Renal cortical epithelial cell (primary cell): ENCODE data around the gene NHLRC4. TPM values are rescaled to one million over a fixed set of nuclear protein-coding genes. Genes with fewer than 3 reads are reported as not detected.
"Not testable (repeated sequence)": the region's sequence is repeated elsewhere in the genome, so short reads cannot be mapped to it uniquely, and the experiment has no call there.

ENCODE experiments used
- DNase-seq: peaks from one replicate; pipeline ENCODE4 v3.0.0-alpha.2; 2011; ENCODE audit warnings: low read depth
- total RNA-seq: library from RNA; depleted of rRNA; stranded (reverse); fragments of >200 nt; gene quantifications from 2 replicates; pipeline ENCODE4 v1.2.3, GENCODE V29; 2014

The NHLRC4 gene
- total RNA-seq, 1 donor from 2014 or later, result 0.85 TPM

- not testable (repeated sequence) for DNase-seq
Measured at GRCh38 chr16:597655-598054, 30.9 kb downstream of the NHLRC4 start.

GRCh38 chr16:598823-599739 is 32.3 kb downstream of the NHLRC4 start:
- no peak for DNase-seq

DNA sequence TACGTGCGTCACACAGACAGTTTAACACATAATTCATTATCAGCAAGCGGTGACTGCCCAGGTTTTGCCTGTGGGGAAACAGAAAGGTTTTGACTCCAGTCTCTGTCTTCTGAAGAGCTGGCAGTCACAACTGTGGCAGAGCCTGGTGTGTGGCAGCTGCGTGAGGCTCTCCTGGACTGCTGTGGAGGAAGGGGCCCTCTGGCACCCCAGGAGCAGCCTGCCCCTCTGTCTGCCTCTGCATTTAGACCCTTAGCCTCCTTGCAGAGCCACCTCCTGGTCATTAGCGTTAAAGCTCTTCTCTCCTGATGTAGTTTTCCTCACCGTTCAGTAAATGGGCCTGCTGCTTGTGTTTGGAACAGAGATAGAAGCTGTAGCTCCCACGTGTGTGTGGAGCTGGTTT is 34.0 kb downstream of the NHLRC4 start:
- no peak for DNase-seq

- DNase-seq, result no peak
Measured at GRCh38 chr16:603933-604332, 37.1 kb downstream of the NHLRC4 start.

- no peak for DNase-seq
Measured at GRCh38 chr16:606656-607307, 40.0 kb downstream of the NHLRC4 start.

DNA sequence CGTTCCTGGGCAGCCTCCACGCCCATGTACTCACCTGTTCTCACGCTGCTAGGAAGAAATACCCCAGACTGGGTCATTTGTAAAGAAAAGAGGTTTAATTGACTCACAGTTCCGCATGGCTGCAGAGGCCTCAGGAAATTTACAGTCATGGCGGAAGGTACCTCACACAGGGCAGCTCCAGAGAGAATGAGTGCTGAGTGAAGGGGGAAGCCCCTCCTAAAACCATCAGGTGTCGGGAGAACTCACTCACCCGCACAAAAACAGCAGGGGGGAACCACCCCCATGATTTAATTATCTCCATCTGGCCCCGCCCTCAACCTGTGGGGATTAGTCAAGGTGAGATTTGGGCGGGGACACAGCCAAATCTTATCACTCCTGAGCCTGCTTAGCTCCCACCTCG is 41.2 kb downstream of the NHLRC4 start:
- no peak for DNase-seq

DNA sequence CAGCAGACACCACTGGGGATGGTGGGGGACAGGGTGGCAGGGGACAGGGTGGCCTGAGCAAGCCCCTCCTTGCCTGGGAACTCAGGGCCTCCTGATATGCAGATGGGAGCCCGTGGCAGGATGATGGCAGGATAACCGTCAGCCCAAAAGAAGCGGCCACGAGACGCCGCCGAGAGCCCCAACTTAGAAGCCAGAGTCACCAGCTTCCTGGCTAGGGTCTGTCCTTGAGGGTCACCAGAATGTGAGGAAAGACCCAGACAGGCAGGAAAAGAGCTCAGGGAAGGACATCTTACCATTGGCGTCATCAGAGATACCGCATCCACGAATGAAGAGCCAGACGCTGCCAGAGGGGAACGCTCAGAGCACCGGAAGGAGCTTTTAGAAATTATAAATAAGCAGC is 42.5 kb downstream of the NHLRC4 start:
- no peak for DNase-seq

DNA sequence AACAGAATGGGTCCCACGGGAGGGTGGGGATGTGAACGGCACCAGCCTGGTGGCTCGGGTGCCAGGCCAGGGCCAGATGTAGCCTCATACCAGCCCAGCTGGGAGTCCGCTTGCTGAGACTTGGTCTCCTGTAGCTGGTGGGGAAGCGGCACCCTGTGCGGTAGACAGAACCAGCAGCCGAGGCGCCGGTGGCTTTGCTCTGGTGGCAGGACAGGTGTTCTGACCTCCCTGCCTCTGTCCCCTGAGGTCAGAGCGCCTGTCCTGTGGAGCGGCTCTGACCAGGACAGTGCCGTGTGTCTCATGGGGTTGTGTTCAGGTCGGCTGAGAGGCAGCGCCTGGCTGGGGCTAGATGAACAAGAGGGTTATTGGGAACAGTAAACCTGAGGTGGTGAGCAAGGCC is 43.2 kb downstream of the NHLRC4 start:
- no peak for DNase-seq

- peak; percentile 16 for DNase-seq
Measured at GRCh38 chr16:610513-611381, 43.9 kb downstream of the NHLRC4 start.

- no peak for DNase-seq
Measured at GRCh38 chr16:615122-615521, 48.3 kb downstream of the NHLRC4 start.

DNA sequence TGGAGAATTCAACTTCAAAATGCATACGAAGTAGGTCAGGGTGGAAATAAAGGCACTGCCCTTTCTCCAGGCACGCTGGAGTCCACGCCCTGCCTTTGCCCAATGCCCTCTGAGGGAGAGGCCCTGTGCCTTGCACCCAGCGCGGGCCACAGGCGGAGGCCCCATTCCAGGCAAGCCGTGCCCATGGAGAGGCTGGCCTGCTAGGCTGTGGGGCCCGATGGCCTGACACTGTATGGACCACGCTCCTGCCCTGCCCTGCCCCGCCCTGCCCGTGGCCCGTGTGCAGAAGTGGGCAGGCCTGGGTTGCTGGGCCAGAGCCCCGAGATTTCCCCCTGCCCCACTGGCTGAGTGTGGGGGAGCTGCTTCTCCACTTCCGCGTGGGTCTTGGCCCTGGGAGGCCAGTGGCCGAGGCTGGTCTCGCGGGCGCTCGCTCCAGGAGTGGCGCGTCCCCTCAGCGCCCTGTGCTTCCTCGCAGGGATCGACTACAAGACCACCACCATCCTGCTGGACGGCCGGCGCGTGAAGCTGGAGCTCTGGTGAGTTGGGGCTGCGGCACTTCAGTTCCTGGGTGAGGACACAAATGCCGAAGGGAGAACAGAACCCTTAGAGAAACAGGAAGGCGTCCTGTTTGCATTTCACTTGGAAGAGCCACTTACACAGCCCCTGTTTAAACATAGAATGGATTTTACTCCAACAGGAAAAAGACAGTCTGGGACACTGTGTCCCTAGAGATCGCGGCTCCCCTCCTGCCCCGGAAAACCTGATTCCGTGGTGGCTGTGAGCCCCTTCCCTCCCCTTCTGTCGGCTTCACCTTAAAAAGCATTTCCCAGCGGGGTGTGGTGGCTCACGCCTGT is 50.2 kb downstream of the NHLRC4 start:
- DNase-seq, result no peak

GRCh38 chr16:617855-618254 is 51.0 kb downstream of the NHLRC4 start:
- DNase-seq, result no peak

Other genes with a start within 250 kb of the NHLRC4 start
- gene AXIN1, start 214.3 kb upstream of the NHLRC4 start, total RNA-seq, result 38.7 and 43.5 TPM in 2 replicates
- gene MRPL28, start 196.5 kb upstream of the NHLRC4 start, total RNA-seq, result 59.4 and 95.9 TPM in 2 replicates
- 87.2 and 92.8 TPM in 2 replicates for gene PGAP6, start 185.0 kb upstream of the NHLRC4 start, total RNA-seq
- gene NME4, start 169.8 kb upstream of the NHLRC4 start, total RNA-seq, result 27.6 and 50.0 TPM in 2 replicates
- gene DECR2, start 165.1 kb upstream of the NHLRC4 start, total RNA-seq, result 13.0 and 17.5 TPM in 2 replicates
- gene RAB11FIP3, start 141.4 kb upstream of the NHLRC4 start, total RNA-seq, result 20.5 and 72.5 TPM in 2 replicates
- 41.7 and 82.0 TPM in 2 replicates for gene CAPN15, start 39.3 kb upstream of the NHLRC4 start, total RNA-seq
- 0.05 TPM in 1 of 2 replicates, not detected in the other for gene PRR35, start 6.6 kb upstream of the NHLRC4 start, total RNA-seq
- 30.9 and 68.5 TPM in 2 replicates for gene PIGQ, start 3.0 kb downstream of the NHLRC4 start, total RNA-seq
- gene RAB40C, start 23.1 kb downstream of the NHLRC4 start, total RNA-seq, result 8.0 and 12.1 TPM in 2 replicates
- gene WFIKKN1, start 64.0 kb downstream of the NHLRC4 start, total RNA-seq, result 0.35 TPM in 1 of 2 replicates, not detected in the other
- gene METTL26, start 69.3 kb downstream of the NHLRC4 start, total RNA-seq, result 54.4 and 93.1 TPM in 2 replicates
- 17.6 and 26.4 TPM in 2 replicates for gene MCRIP2, start 74.8 kb downstream of the NHLRC4 start, total RNA-seq
- 6.9 and 18.5 TPM in 2 replicates for gene WDR90, start 82.4 kb downstream of the NHLRC4 start, total RNA-seq
- 31.1 and 43.6 TPM in 2 replicates for gene RHOT2, start 101.1 kb downstream of the NHLRC4 start, total RNA-seq
- 0.94 and 1.6 TPM in 2 replicates for gene RHBDL1, start 108.7 kb downstream of the NHLRC4 start, total RNA-seq
- 78.5 and 115 TPM in 2 replicates for gene STUB1, start 113.4 kb downstream of the NHLRC4 start, total RNA-seq
- gene JMJD8, start 117.3 kb downstream of the NHLRC4 start, total RNA-seq, result 33.5 and 52.3 TPM in 2 replicates
- 1.4 and 7.9 TPM in 2 replicates for gene WDR24, start 123.4 kb downstream of the NHLRC4 start, total RNA-seq
- gene FBXL16, start 138.8 kb downstream of the NHLRC4 start, total RNA-seq, result 0.40 TPM in 1 of 2 replicates, not detected in the other
- 65.8 and 74.7 TPM in 2 replicates for gene METRN, start 148.1 kb downstream of the NHLRC4 start, total RNA-seq
- 23.1 and 73.8 TPM in 2 replicates for gene ANTKMT, start 154.1 kb downstream of the NHLRC4 start, total RNA-seq
- gene CCDC78, start 159.4 kb downstream of the NHLRC4 start, total RNA-seq, result 0.69 and 0.70 TPM in 2 replicates
- 10.5 and 24.1 TPM in 2 replicates for gene HAGHL, start 160.1 kb downstream of the NHLRC4 start, total RNA-seq
- 21.7 and 28.5 TPM in 2 replicates for gene CIAO3, start 174.0 kb downstream of the NHLRC4 start, total RNA-seq
- 1.3 and 13.5 TPM in 2 replicates for gene MSLN, start 193.7 kb downstream of the NHLRC4 start, total RNA-seq
- gene RPUSD1, start 221.4 kb downstream of the NHLRC4 start, total RNA-seq, result 22.3 and 35.3 TPM in 2 replicates
- 4.2 and 11.3 TPM in 2 replicates for gene CHTF18, start 221.6 kb downstream of the NHLRC4 start, total RNA-seq
- gene GNG13, start 233.7 kb downstream of the NHLRC4 start, total RNA-seq, result not detected in 2 replicates